OCI-LY1 (cell line): ENCODE data around the gene SP3.

ENCODE experiments used
- CTCF ChIP-seq: fragments of 200-600 bp; sonication (generic), shearing (Covaris generic); IDR thresholded peaks from 2 replicates; pipeline ENCODE4 v1.5.1; 2017; ENCODE audit warnings: mild to moderate bottlenecking, antibody characterized with exemption, low read length, moderate library complexity, mixed read lengths
- EZH2 ChIP-seq: fragments of 200-600 bp; sonication (generic), shearing (Covaris generic); IDR thresholded peaks from 2 replicates; pipeline ENCODE4 v1.8.0; 2017; ENCODE audit warnings: borderline replicate concordance, mixed run types, mild to moderate bottlenecking, antibody characterized with exemption, low read length, moderate library complexity, mixed read lengths

- TF ChIP-seq CTCF, result no peak
- TF ChIP-seq EZH2, result no peak
These were observed 13.3 kb upstream of the SP3 start for GRCh38 chr2:173978447-173978846.
